Astrocyte (in vitro differentiated cells and primary cell): Measurements from ENCODE around the gene ERCC5. TPM values are rescaled to one million over a fixed set of nuclear protein-coding genes. Genes with fewer than 3 reads are reported as not detected.

Source experiments
- DNase-seq: peaks from one replicate; pipeline ENCODE4 v3.0.0-alpha.2; 2010; ENCODE audit warnings: low read depth
- FAIRE-seq: peaks from 2 replicates; lab custom pipeline; 2011; peaks lifted over from hg19 to GRCh38; lab: Jason Lieb, UNC
- H2AFZ ChIP-seq: 2 replicates; pipeline ENCODE4 v1.6.0; 2012; ENCODE audit warnings: low read depth, low read length, inconsistent platforms
- H3K27ac ChIP-seq: 2 replicates; pipeline ENCODE4 v1.5.1; 2011; ENCODE audit warnings: low read depth, low read length, inconsistent platforms
- H3K27me3 ChIP-seq: 2 replicates; pipeline ENCODE4 v1.6.0; 2011; ENCODE audit warnings: low read length, inconsistent platforms; ENCODE audit not compliant: insufficient read depth
- H3K36me3 ChIP-seq: 2 replicates; pipeline ENCODE4 v1.5.1; 2011; ENCODE audit warnings: low read length, inconsistent platforms; ENCODE audit not compliant: insufficient read depth
- H3K4me1 ChIP-seq: 2 replicates; pipeline ENCODE4 v1.5.1; 2011; ENCODE audit warnings: low read length, inconsistent platforms; ENCODE audit not compliant: insufficient read depth
- H3K4me2 ChIP-seq: 2 replicates; pipeline ENCODE4 v1.6.0; 2012; ENCODE audit warnings: low read length, inconsistent platforms
- H3K4me3 ChIP-seq: 2 replicates; pipeline ENCODE4 v1.5.1; 2011; ENCODE audit warnings: low read depth, mild to moderate bottlenecking, low read length, inconsistent platforms; ENCODE audit not compliant: insufficient read depth
- H3K79me2 ChIP-seq: 2 replicates; pipeline ENCODE4 v1.6.0; 2012; ENCODE audit warnings: mild to moderate bottlenecking, low read length, inconsistent platforms; ENCODE audit not compliant: insufficient read depth
- H3K9ac ChIP-seq: 2 replicates; pipeline ENCODE4 v1.6.0; 2012; ENCODE audit warnings: mild to moderate bottlenecking, low read length, inconsistent platforms
- H3K9me3 ChIP-seq: 2 replicates; pipeline ENCODE4 v1.5.1; 2012; ENCODE audit warnings: low read depth, mild to moderate bottlenecking, low read length, inconsistent platforms; ENCODE audit not compliant: insufficient read depth
- H4K20me1 ChIP-seq: 2 replicates; pipeline ENCODE4 v1.6.0; 2012; ENCODE audit warnings: low read length, inconsistent platforms; ENCODE audit not compliant: insufficient read depth
- H3K27ac Mint-ChIP-seq: one replicate; pipeline ENCODE4 v1.8.0; 2021; ENCODE audit warnings: mild to moderate bottlenecking, mixed read lengths; ENCODE audit not compliant: unreplicated experiment
- H3K27me3 Mint-ChIP-seq: one replicate; pipeline ENCODE4 v1.8.0; 2021; ENCODE audit warnings: low read depth, mixed read lengths; ENCODE audit not compliant: unreplicated experiment
- H3K36me3 Mint-ChIP-seq: one replicate; pipeline ENCODE4 v1.8.0; 2021; ENCODE audit warnings: low read depth, mixed read lengths; ENCODE audit not compliant: unreplicated experiment
- H3K4me1 Mint-ChIP-seq: one replicate; pipeline ENCODE4 v1.8.0; 2021; ENCODE audit warnings: low read depth, mixed read lengths; ENCODE audit not compliant: unreplicated experiment
- H3K4me3 Mint-ChIP-seq: one replicate; pipeline ENCODE4 v1.8.0; 2021; ENCODE audit warnings: mild to moderate bottlenecking, moderate library complexity, mixed read lengths; ENCODE audit not compliant: unreplicated experiment
- H3K9me3 Mint-ChIP-seq: one replicate; pipeline ENCODE4 v1.8.0; 2021; ENCODE audit warnings: mild to moderate bottlenecking, mixed read lengths; ENCODE audit not compliant: unreplicated experiment
- CTCF ChIP-seq: IDR thresholded peaks from 2 replicates; pipeline ENCODE4 v1.5.1; 2011; ENCODE audit warnings: low read depth, mild to moderate bottlenecking, inconsistent platforms, low read length, moderate library complexity; ENCODE audit not compliant: insufficient read depth
- EZH2 ChIP-seq: IDR thresholded peaks from 2 replicates; pipeline ENCODE4 v1.6.1; 2012; ENCODE audit warnings: mild to moderate bottlenecking, low read length, inconsistent platforms; ENCODE audit not compliant: insufficient read depth
- total RNA-seq: library from RNA; stranded (reverse); gene quantifications from 2 replicates; pipeline ENCODE4 v1.2.1, GENCODE V29; 2021

The ERCC5 gene
- total RNA-seq, 1 donor from 2014 or later: 42.9 TPM

- Histone ChIP-seq H3K4me3 (no peak overlapping the region), H3K9me3 (no peaks in the 10 kb centered on the region), H3K27ac (no peak overlapping the region), H3K4me1 (peaks cover 5% of the 10 kb centered on the region), H3K27me3 (no peaks in the 10 kb centered on the region), H3K36me3 (peaks cover 5% of the 10 kb centered on the region), H2AFZ (no peak overlapping the region), H3K79me2 (peaks cover 86% of the 10 kb centered on the region), H4K20me1 (peaks cover 5% of the 10 kb centered on the region), H3K4me2 (no peak overlapping the region), H3K9ac (no peak overlapping the region)
- Mint-ChIP-seq H3K27ac (no peak overlapping the region), H3K9me3 (no peaks in the 10 kb centered on the region), H3K27me3 (no peaks in the 10 kb centered on the region), H3K4me1 (peaks cover 7% of the 10 kb centered on the region), H3K36me3 (peaks cover 6% of the 10 kb centered on the region), H3K4me3 (no peak overlapping the region)
- no peak for FAIRE-seq
- no peak for DNase-seq
- TF ChIP-seq CTCF (no peak), EZH2 (no peak)
Observed at GRCh38 chr13:102805680-102806079, 40.2 kb upstream of the ERCC5 start.

GRCh38 chr13:102807699-102808098, 38.1 kb upstream of the ERCC5 start:
- Histone ChIP-seq H3K9ac (no peak overlapping the region), H3K9me3 (no peaks in the 10 kb centered on the region), H3K27me3 (no peaks in the 10 kb centered on the region), H3K36me3 (peaks cover 5% of the 10 kb centered on the region), H3K79me2 (peaks cover 83% of the 10 kb centered on the region), H4K20me1 (no peaks in the 10 kb centered on the region), H2AFZ (no peak overlapping the region), H3K4me3 (no peak overlapping the region), H3K4me2 (no peak overlapping the region), H3K27ac (no peak overlapping the region), H3K4me1 (peaks cover 4% of the 10 kb centered on the region)
- no peak overlapping the region for H3K4me3 Mint-ChIP-seq
- peaks cover 16% of the 10 kb centered on the region for H3K36me3 Mint-ChIP-seq
- H3K27me3 Mint-ChIP-seq: no peaks in the 10 kb centered on the region
- H3K9me3 Mint-ChIP-seq: no peaks in the 10 kb centered on the region
- TF ChIP-seq CTCF: no peak
- no peak for TF ChIP-seq EZH2
- H3K27ac Mint-ChIP-seq: no peak overlapping the region
- FAIRE-seq (no peak), DNase-seq (no peak)
- peaks cover 13% of the 10 kb centered on the region for H3K4me1 Mint-ChIP-seq

- FAIRE-seq (no peak), DNase-seq (peak; percentile 35)
- Histone ChIP-seq H3K4me3 (no peak overlapping the region), H3K4me2 (peak overlapping the region; percentile 70), H2AFZ (peak overlapping the region; percentile 61), H3K4me1 (peaks cover 9% of the 10 kb centered on the region), H3K9ac (peak overlapping the region; percentile 39), H3K36me3 (peaks cover 3% of the 10 kb centered on the region), H3K27me3 (no peaks in the 10 kb centered on the region), H3K27ac (peak overlapping the region; percentile 25), H3K79me2 (peaks cover 71% of the 10 kb centered on the region), H3K9me3 (no peaks in the 10 kb centered on the region), H4K20me1 (peaks cover 3% of the 10 kb centered on the region)
- TF ChIP-seq CTCF (no peak), EZH2 (no peak)
- peaks cover 13% of the 10 kb centered on the region for H3K36me3 Mint-ChIP-seq
- no peaks in the 10 kb centered on the region for H3K9me3 Mint-ChIP-seq
- peak overlapping the region; percentile 20 for H3K4me3 Mint-ChIP-seq
- H3K27me3 Mint-ChIP-seq: no peaks in the 10 kb centered on the region
- peaks cover 29% of the 10 kb centered on the region for H3K4me1 Mint-ChIP-seq
- peak overlapping the region; percentile 91 for H3K27ac Mint-ChIP-seq
Observed at GRCh38 chr13:102812611-102813287, 33.1 kb upstream of the ERCC5 start.
